ENCODE data around the gene CARMIL1.

CARMIL1 gene

DNA sequence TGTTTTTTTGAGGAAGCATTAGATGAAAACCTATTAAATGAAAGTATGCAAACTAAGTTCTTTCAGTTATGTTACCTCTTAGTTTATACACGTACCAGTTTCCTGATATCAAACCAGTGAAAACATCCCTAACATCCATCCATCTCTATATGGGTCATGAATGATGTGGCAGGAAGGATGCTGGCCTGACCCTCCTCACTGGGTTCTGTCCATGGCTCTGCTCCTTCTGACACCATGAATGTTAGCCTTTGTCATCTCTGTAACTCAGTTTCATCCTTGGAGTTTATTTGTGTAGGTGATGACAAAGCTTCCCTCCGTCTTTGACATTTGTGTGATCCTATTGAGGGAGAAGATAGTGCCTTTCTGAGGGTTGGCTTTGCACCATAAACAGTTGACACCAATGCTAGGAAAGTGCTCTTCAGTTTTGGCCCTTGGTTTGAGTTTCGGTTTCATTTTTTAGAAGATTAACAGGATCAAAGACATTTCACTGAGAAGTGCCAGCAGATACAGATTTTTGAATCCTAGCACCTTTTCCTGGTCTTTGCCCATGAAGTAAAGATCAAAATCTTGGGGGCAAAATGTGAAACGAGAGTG, 300.8 kb downstream of the CARMIL1 start:
- POLR2A ChIA-PET: interaction anchor here (0.6 kb wide), 1 partner anchor 272 kb away, joined by 3 read pairs; no protein-coding TSS in a partner anchor
- TF ChIP-seq SETDB1 (IDR thresholded peaks at IDR 0.05; ENCODE audit: insufficient read length, low read length) (no peak), ZNF157 (tag by site-specific recombination; IDR thresholded peaks at IDR 0.05) (no peak), ZNF23 (tag by site-specific recombination; IDR thresholded peaks at IDR 0.05; ENCODE audit: borderline replicate concordance) (no peak), ZNF623 (tag by site-specific recombination; IDR thresholded peaks at IDR 0.05) (no peak), MZF1 (tag by site-specific recombination; IDR thresholded peaks at IDR 0.05; ENCODE audit: borderline replicate concordance) (no peak), KLF1 (tag by site-specific recombination; IDR thresholded peaks at IDR 0.05) (no peak), ZNF155 (tag by site-specific recombination; IDR thresholded peaks at IDR 0.05) (no peak), KLF8 (tag by site-specific recombination; IDR thresholded peaks at IDR 0.05) (no peak), ZNF560 (tag by site-specific recombination; IDR thresholded peaks at IDR 0.05; ENCODE audit: borderline replicate concordance) (no peak)
- H3K4me1 ChIP-seq (ENCODE audit: control insufficient read depth, insufficient read depth, low read length): no peaks in the 10 kb centered on the region
- CTCF ChIA-PET: interaction anchor here (0.7 to 1.6 kb wide), 4 partner anchors 11 to 301 kb away, joined by 3 to 5 read pairs (median 4); partner anchors contain the start of gene CARMIL1
- no peak overlapping the region for H3K4me3 ChIP-seq (ENCODE audit: low read depth, low read length)
- H3K9me3 ChIP-seq (ENCODE audit: control insufficient read depth, insufficient read depth, low read depth, low read length): no peaks in the 10 kb centered on the region
- no peak overlapping the region for H3K27ac ChIP-seq (ENCODE audit: extremely low read depth, low read depth, low read length)
- no peaks in the 10 kb centered on the region for H3K36me3 ChIP-seq (ENCODE audit: control insufficient read depth in 2 of 2, insufficient read depth in 1 of 2, low read length in 2 of 2)

DNA sequence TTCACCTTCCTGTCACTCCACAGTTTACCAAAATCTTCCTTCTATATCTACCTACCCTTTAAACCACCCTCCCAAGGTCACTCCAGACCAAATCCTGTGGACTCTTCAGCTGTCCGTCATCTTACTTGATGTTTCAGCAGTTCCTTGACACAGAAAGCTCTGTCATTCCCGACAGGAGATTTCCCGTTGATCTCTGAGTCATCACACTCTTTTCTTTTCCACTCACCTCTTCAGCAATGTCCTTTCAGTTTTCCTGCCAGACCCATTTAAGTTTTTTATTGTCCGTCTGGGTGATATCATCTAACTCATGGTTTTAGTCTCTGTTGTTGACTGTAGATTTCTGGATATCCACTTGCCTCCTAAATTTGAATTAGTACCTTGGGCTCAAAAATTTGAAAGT, 302.9 kb downstream of the CARMIL1 start:
- Histone ChIP-seq H3K36me3 (ENCODE audit: control insufficient read depth in 2 of 2, insufficient read depth in 1 of 2, low read length in 2 of 2) (no peaks in the 10 kb centered on the region), H3K4me1 (ENCODE audit: control insufficient read depth, insufficient read depth, low read length) (no peaks in the 10 kb centered on the region), H3K4me3 (ENCODE audit: low read depth, low read length) (no peak overlapping the region), H3K27ac (ENCODE audit: extremely low read depth, low read depth, low read length) (no peak overlapping the region), H3K9me3 (ENCODE audit: control insufficient read depth, insufficient read depth, low read depth, low read length) (no peaks in the 10 kb centered on the region)
- ChIA-PET CTCF (interaction anchor here (0.6 to 1.4 kb wide), 3 partner anchors 25 to 359 kb away, joined by 3 read pairs; no protein-coding TSS in a partner anchor), POLR2A (no interaction called here)
- TF ChIP-seq ZBTB21 (tag by site-specific recombination; IDR thresholded peaks at IDR 0.05) (no peak), ZSCAN30 (tag by site-specific recombination; IDR thresholded peaks at IDR 0.05) (no peak), MYNN (tag by site-specific recombination; IDR thresholded peaks at IDR 0.05; ENCODE audit: borderline replicate concordance) (no peak), KLF9 (tag by site-specific recombination; IDR thresholded peaks at IDR 0.05; ENCODE audit: low read depth) (no peak), ZNF266 (tag by site-specific recombination; IDR thresholded peaks at IDR 0.05; ENCODE audit: low read depth) (no peak), ZNF211 (tag by site-specific recombination; IDR thresholded peaks at IDR 0.05; ENCODE audit: low read depth) (no peak), ZNF184 (tag by site-specific recombination; IDR thresholded peaks at IDR 0.05) (no peak), ZNF324 (tag by site-specific recombination; IDR thresholded peaks at IDR 0.05) (no peak), ZBTB7A (tag by site-specific recombination; IDR thresholded peaks at IDR 0.05; ENCODE audit: low read depth) (no peak), ZNF560 (tag by site-specific recombination; IDR thresholded peaks at IDR 0.05; ENCODE audit: borderline replicate concordance) (no peak)
- TF ChIP-seq, protein P1, sequence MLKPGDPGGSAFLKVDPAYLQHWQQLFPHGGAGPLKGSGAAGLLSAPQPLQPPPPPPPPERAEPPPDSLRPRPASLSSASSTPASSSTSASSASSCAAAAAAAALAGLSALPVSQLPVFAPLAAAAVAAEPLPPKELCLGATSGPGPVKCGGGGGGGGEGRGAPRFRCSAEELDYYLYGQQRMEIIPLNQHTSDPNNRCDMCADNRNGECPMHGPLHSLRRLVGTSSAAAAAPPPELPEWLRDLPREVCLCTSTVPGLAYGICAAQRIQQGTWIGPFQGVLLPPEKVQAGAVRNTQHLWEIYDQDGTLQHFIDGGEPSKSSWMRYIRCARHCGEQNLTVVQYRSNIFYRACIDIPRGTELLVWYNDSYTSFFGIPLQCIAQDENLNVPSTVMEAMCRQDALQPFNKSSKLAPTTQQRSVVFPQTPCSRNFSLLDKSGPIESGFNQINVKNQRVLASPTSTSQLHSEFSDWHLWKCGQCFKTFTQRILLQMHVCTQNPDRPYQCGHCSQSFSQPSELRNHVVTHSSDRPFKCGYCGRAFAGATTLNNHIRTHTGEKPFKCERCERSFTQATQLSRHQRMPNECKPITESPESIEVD (tag by site-specific recombination; IDR thresholded peaks at IDR 0.05): no peak
- TF ChIP-seq, protein P2, sequence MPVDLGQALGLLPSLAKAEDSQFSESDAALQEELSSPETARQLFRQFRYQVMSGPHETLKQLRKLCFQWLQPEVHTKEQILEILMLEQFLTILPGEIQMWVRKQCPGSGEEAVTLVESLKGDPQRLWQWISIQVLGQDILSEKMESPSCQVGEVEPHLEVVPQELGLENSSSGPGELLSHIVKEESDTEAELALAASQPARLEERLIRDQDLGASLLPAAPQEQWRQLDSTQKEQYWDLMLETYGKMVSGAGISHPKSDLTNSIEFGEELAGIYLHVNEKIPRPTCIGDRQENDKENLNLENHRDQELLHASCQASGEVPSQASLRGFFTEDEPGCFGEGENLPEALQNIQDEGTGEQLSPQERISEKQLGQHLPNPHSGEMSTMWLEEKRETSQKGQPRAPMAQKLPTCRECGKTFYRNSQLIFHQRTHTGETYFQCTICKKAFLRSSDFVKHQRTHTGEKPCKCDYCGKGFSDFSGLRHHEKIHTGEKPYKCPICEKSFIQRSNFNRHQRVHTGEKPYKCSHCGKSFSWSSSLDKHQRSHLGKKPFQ (tag by site-specific recombination; IDR thresholded peaks at IDR 0.05): no peak
- TF ChIP-seq, protein P3, sequence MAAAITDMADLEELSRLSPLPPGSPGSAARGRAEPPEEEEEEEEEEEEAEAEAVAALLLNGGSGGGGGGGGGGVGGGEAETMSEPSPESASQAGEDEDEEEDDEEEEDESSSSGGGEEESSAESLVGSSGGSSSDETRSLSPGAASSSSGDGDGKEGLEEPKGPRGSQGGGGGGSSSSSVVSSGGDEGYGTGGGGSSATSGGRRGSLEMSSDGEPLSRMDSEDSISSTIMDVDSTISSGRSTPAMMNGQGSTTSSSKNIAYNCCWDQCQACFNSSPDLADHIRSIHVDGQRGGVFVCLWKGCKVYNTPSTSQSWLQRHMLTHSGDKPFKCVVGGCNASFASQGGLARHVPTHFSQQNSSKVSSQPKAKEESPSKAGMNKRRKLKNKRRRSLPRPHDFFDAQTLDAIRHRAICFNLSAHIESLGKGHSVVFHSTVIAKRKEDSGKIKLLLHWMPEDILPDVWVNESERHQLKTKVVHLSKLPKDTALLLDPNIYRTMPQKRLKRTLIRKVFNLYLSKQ (tag by site-specific recombination; IDR thresholded peaks at IDR 0.05; ENCODE audit: borderline replicate concordance): no peak
